NCI-H345 treated with DMSO at 0.1 percent for 48 hours (cell line): ENCODE data around the gene AFP.
"Not testable (repeated sequence)": the region's sequence is repeated elsewhere in the genome, so short reads cannot be mapped to it uniquely, and the experiment has no call there.

Experiments
- DNase-seq: peaks from one replicate; lab custom pipeline; 2025; ENCODE audit not compliant: unreplicated experiment; lab: John Stamatoyannopoulos, UW

The AFP gene

DNA sequence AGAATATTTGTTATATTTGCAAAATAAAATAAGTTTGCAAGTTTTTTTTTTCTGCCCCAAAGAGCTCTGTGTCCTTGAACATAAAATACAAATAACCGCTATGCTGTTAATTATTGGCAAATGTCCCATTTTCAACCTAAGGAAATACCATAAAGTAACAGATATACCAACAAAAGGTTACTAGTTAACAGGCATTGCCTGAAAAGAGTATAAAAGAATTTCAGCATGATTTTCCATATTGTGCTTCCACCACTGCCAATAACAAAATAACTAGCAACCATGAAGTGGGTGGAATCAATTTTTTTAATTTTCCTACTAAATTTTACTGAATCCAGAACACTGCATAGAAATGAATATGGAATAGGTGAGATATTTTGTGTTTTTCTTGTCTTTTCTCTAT is at the start of gene AFP:
Gene AFP (plus strand): TSS at position 238 of the 400 bp plus-strand sequence. CDS start 42 bp downstream, at position 280.
- DNase-seq, result no peak

DNA sequence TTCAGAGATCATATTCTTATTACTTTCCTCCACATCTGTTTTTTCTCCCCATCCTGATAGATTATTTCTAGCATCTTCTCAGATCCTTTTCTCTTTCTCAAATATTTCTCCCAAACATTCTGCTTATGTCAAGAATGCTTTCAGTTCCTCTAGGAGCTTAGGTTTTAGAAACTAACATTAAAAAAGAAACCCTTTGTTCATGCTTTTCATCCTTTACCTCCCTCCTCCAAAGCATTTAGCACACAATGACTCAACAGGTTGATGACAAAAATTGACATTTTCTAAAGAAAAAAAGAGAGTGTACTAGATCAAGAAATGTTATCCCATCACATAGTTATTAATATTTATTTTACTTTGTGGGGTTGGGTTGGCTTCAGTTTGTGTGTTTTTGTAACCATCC is 48.5 kb upstream of the AFP start:
- no peak for DNase-seq

GRCh38 chr4:73388887-73389286 is 47.1 kb upstream of the AFP start:
- no peak for DNase-seq

- not testable (repeated sequence) for DNase-seq
Measured at GRCh38 chr4:73389663-73390062, 46.4 kb upstream of the AFP start.

DNA sequence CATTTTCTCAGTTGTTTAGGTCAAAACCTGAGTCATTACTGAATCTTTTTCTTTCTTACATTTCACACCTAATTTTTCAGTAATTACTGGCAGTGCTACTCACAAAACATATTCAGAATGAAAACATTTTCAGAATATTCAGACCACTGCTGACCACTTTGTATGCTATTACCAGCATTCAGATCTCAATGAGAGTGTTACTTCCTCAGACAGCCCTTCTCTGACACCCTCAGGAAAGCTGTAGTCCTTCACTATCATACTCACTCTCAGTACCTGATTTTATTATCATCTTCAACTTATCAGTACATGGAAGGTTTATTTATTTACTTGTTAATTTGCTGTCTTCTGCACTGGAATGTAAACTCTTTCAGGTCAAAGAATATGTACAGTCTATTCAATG is 44.2 kb upstream of the AFP start:
- no peak for DNase-seq

DNA sequence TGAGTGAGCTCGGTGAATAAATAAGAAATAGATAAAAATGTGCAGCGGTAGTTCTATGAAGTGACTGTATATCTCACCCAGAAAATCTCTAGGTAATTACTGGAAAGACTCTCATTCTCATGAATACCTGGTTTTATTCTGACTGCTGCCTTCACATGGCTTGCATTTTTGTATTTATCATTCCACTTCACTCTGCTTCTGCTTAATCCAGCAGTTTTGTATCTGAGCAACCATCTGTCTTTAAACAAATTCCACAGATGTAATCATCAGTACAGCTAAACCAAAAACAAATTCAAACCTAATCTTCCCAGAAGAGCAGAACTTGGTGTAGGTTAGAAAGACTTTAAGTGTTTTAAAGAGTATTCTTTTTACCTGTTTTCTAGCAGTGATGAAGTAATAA is 43.1 kb upstream of the AFP start:
- no peak for DNase-seq

DNA sequence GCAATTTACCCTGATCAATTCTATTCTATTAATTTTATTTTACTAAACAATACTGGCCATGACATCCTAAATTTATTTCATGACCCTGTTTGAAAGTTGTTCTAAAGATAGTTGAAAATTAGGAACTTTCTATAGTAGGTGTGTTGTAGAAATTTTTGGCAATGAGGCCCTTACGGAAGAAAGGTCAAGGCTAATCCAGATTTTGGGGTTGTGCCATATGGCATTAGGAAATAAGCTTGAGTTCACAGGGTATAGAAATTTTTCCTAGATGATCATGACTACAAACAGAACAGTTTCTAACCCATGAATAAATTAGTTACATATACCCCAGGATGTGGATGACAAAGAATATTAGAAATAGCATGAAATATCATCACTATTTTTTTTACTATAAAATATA is 39.7 kb upstream of the AFP start:
- DNase-seq, result no peak

DNA sequence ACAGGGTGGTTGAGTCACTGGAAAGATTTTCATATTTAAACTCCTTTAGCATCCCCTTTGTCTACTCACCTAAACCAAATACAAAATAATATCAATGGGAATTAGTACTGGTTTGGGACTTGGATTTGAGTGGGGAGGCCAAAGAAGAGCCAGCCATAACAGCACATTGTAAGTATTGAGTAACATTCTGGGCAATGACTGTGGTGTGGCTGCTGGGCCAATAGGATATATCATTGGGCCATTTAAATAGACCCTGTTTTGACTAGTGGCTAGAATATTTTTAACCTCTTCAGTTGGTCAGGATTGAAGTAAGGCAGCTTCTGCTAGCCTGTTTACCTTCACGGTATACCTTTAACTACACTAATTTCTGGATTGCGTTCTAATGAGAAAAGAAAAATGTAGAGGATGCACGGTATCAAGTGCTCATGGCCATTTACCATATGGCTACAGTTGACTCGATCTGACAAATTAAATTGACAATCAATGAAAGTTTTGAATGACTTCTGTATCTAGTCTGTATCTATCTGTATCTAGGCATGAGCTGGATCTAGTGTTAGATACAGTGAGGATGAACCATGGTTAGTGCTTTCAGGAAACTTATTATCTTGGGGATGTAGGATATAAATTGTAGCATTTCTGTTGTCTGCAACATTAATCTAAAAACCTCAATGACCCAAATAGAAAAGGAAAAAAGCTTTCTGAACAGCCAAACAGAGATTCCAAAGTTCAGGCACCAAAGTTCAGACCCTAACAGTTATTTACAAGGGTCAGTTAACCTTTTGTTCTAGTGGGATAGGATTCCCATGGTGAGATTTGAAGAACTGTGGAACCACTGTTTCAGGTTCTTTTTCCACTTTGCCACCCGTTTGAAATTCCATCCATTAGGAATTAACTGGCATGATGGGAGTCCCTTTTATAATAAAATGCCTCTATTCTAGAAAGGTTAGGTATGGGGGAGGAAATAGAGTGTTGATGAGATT is 38.7 kb upstream of the AFP start:
- no peak for DNase-seq

DNA sequence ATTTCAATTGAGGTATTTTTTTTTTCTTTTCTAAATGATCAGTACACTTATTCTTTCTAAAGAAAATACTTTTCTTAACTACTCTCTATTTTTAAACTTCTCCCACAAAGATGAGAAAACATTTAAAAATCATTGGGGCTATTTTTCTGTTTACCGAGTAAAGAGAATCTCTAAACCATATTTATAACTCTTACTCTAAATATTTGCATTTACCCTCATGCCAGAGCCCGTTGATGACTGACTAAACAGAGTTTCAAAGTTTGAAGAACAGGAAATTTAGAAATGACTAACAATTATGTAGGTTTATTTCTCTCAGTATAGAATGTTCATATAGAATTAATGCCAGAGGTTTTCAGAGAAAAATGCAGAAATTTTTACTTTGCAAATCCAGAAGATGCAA is 34.6 kb upstream of the AFP start:
- DNase-seq, result no peak

GRCh38 chr4:73404042-73404441 is 32.0 kb upstream of the AFP start, which contains the start of gene ALB:
TSS of gene ALB (plus strand) at chr4:73404287. CDS start at chr4:73404328, 41 bp downstream.
- no peak for DNase-seq

GRCh38 chr4:73404457-73404856 is 31.6 kb upstream of the AFP start:
- no peak for DNase-seq

DNA sequence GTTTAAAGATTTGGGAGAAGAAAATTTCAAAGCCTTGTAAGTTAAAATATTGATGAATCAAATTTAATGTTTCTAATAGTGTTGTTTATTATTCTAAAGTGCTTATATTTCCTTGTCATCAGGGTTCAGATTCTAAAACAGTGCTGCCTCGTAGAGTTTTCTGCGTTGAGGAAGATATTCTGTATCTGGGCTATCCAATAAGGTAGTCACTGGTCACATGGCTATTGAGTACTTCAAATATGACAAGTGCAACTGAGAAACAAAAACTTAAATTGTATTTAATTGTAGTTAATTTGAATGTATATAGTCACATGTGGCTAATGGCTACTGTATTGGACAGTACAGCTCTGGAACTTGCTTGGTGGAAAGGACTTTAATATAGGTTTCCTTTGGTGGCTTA is 30.9 kb upstream of the AFP start:
- DNase-seq, result no peak

GRCh38 chr4:73406548-73406875 is 29.5 kb upstream of the AFP start:
- no peak for DNase-seq

DNA sequence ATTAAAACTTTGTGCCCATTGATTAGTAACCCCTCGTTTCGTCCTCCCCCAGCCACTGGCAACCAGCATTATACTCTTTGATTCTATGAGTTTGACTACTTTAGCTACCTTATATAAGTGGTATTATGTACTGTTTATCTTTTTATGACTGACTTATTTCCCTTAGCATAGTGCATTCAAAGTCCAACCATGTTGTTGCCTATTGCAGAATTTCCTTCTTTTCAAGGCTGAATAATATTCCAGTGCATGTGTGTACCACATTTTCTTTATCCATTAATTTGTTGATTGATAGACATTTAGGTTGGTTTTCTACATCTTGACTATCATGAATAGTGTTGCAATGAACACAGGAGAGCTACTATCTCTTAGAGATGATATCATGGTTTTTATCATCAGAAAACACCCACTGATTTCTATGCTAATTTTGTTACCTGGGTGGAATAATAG is 28.8 kb upstream of the AFP start:
- DNase-seq, result no peak

DNA sequence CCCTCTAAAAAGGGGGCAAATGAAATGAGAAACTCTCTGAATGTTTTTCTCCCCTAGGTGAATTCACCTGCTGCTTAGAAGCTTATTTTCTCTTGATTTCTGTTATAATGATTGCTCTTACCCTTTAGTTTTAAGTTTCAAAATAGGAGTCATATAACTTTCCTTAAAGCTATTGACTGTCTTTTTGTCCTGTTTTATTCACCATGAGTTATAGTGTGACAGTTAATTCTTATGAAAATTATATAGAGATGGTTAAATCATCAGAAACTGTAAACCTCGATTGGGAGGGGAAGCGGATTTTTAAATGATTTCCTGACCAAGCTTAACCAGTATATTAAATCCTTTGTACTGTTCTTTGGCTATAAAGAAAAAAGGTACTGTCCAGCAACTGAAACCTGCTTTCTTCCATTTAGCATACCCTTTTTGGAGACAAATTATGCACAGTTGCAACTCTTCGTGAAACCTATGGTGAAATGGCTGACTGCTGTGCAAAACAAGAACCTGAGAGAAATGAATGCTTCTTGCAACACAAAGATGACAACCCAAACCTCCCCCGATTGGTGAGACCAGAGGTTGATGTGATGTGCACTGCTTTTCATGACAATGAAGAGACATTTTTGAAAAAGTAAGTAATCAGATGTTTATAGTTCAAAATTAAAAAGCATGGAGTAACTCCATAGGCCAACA is 27.7 kb upstream of the AFP start:
- DNase-seq, result no peak

- DNase-seq, result no peak
Measured at GRCh38 chr4:73409012-73409862, 26.8 kb upstream of the AFP start.

GRCh38 chr4:73409978-73410548 is 26.0 kb upstream of the AFP start:
- no peak for DNase-seq

DNA sequence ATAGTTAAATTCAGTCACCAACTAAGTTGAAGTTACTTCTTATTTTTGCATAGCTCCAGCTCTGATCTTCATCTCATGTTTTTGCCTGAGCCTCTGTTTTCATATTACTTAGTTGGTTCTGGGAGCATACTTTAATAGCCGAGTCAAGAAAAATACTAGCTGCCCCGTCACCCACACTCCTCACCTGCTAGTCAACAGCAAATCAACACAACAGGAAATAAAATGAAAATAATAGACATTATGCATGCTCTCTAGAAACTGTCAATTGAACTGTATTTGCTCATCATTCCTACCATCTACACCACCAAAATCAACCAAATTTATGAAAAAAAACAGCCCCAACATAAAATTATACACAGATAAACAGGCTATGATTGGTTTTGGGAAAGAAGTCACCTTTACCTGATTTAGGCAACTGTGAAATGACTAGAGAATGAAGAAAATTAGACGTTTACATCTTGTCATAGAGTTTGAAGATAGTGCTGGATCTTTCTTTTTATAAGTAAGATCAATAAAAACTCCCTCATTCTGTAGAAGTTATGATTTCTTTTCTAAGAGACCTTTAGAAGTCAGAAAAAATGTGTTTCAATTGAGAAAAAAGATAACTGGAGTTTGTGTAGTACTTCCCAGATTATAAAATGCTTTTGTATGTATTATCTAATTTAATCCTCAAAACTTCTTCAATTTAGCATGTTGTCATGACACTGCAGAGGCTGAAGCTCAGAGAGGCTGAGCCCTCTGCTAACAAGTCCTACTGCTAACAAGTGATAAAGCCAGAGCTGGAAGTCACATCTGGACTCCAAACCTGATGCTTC is 24.9 kb upstream of the AFP start:
- DNase-seq, result no peak

DNA sequence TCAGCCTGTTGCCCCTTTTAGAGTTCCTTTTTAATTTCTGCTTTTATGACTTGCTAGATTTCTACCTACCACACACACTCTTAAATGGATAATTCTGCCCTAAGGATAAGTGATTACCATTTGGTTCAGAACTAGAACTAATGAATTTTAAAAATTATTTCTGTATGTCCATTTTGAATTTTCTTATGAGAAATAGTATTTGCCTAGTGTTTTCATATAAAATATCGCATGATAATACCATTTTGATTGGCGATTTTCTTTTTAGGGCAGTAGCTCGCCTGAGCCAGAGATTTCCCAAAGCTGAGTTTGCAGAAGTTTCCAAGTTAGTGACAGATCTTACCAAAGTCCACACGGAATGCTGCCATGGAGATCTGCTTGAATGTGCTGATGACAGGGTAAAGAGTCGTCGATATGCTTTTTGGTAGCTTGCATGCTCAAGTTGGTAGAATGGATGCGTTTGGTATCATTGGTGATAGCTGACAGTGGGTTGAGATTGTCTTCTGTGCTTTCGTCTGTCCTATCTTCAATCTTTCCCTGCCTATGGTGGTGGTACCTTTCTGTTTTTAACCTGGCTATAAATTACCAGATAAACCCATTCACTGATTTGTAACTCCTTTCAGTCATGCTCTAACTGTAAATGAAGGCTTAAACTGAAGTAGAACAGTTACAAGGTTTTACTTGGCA is 24.1 kb upstream of the AFP start:
- DNase-seq, result no peak
